GM13977 (cell line): ENCODE data around the gene CDK18.

Source experiments
- DNase-seq: peaks from one replicate; pipeline ENCODE4 v3.0.0; 2012; ENCODE audit warnings: low spot score
- CTCF ChIP-seq: IDR thresholded peaks from 2 replicates; pipeline ENCODE4 v1.5.1; 2012; ENCODE audit warnings: mild to moderate bottlenecking, control low read depth; ENCODE audit not compliant: insufficient read depth; ENCODE audit errors: extremely low read depth, missing control alignments
- in situ Hi-C: fragments of 300-500 bp; cut with MboI; formaldehyde crosslinking; loops from one replicate; pipeline ENCODE4 v1.12.0; 2022; ENCODE audit warnings: low sequenced_read_pairs, low pct_unique_long_range_greater_than_20kb, mixed read lengths, inconsistent platforms; ENCODE audit not compliant: unreplicated experiment

The CDK18 gene

GRCh38 chr1:205502111-205502810 lies 2.2 kb upstream of the CDK18 start:
- no peak for TF ChIP-seq CTCF
- in situ Hi-C loops, result no loop called here
- no peak for DNase-seq

GRCh38 chr1:205502992-205503391 lies 1.5 kb upstream of the CDK18 start:
- in situ Hi-C loops, result no loop called here
- no peak for TF ChIP-seq CTCF
- no peak for DNase-seq

- in situ Hi-C loops, result no loop called here
- no peak for TF ChIP-seq CTCF
Observed at GRCh38 chr1:205505076-205505729, 734 bp downstream of the CDK18 start.

GRCh38 chr1:205505791-205506190 lies 1.3 kb downstream of the CDK18 start:
- DNase-seq, result no peak
- in situ Hi-C loops, result no loop called here
- no peak for TF ChIP-seq CTCF

More at GRCh38 chr1:205505076-205505729, 734 bp downstream of the CDK18 start:
- no peak for DNase-seq

- no peak for TF ChIP-seq CTCF
- DNase-seq, result no peak
- in situ Hi-C loops, result no loop called here
Observed at GRCh38 chr1:205506409-205507200, 2.1 kb downstream of the CDK18 start.

- in situ Hi-C loops, result no loop called here
- DNase-seq, result no peak
- TF ChIP-seq CTCF, result no peak
Observed at GRCh38 chr1:205508227-205508714, 3.8 kb downstream of the CDK18 start.
